ENCODE data around the gene HBM. TPM values are rescaled to one million over a fixed set of nuclear protein-coding genes. Genes with fewer than 3 reads are reported as not detected.

HBM gene
- total RNA-seq, 1 experiment from 2014 or later, result not detected

GRCh38 chr16:179211-180092 lies 13.7 kb downstream of the HBM start:
- Mint-ChIP-seq H3K9me3 (peaks cover 2 to 6% of the 10 kb centered on the region in 2 experiments; a peak in 2 of 5 replicates), H3K4me1 (peaks cover 9% of the 10 kb centered on the region in 2 experiments), H3K27me3 (ENCODE audit: low read depth) (peaks cover 51% of the 10 kb centered on the region), H3K27ac (no peak overlapping the region), H3K4me3 (peak overlapping the region; percentile 34 to 72; a peak in 4 of 5 replicates), H3K36me3 (ENCODE audit: insufficient read depth in 1 of 3, low read depth in 3 of 3) (peaks cover 0 to 7% (median 0%) of the 10 kb centered on the region in 3 experiments; a peak in 3 of 7 replicates)
- H2AFZ ChIP-seq (ENCODE audit: low read length), result no peak overlapping the region
- no peak overlapping the region for H2AK5ac ChIP-seq (ENCODE audit: insufficient read length, low read length)
- no peak overlapping the region for H2BK5ac ChIP-seq (ENCODE audit: insufficient read length, low read length)
- H3K18ac ChIP-seq (ENCODE audit: insufficient read length, low read depth, low read length), result no peak overlapping the region
- H3K79me1 ChIP-seq (ENCODE audit: insufficient read depth, low read depth, low read length, poor library complexity, severe bottlenecking), result no peaks in the 10 kb centered on the region
- peaks cover 41% of the 10 kb centered on the region for H3K27me3 ChIP-seq (ENCODE audit: insufficient read depth, low read length)
- no peak overlapping the region for H4K91ac ChIP-seq (ENCODE audit: insufficient read length, low read depth, low read length)
- H4K8ac ChIP-seq (replicated peaks; ENCODE audit: insufficient read length, low read depth, low read length), result no peak overlapping the region
- H3K4me1 ChIP-seq (ENCODE audit: insufficient read depth, low read length), result no peaks in the 10 kb centered on the region; the same call in 1 of the 2 replicates
- no peak for TF ChIP-seq CTCF (conservative IDR thresholded peaks at IDR 0.05)
- WGBS (ENCODE audit: extremely low coverage, insufficient read length, low lambda C conversion rate), result no CpG with 5 or more reads among the region's 17 CpGs
- H3K79me2 ChIP-seq (ENCODE audit: insufficient read depth, low read length), result no peaks in the 10 kb centered on the region
- H4K20me1 ChIP-seq (ENCODE audit: control insufficient read depth, insufficient read depth, insufficient read length), result no peaks in the 10 kb centered on the region
- no peak overlapping the region for H4K5ac ChIP-seq (ENCODE audit: insufficient read length, low read depth, low read length)
- H3T11ph ChIP-seq (ENCODE audit: low read length), result no peak overlapping the region
- no peak overlapping the region for H2BK12ac ChIP-seq (ENCODE audit: insufficient read length, low read depth, low read length)
- no peak overlapping the region for H3K23ac ChIP-seq (ENCODE audit: insufficient read length, low read depth, low read length)
- no peak overlapping the region for H3K4ac ChIP-seq (ENCODE audit: low read depth, low read length)
- no peak overlapping the region for H2BK15ac ChIP-seq (ENCODE audit: low read depth, low read length)
- no peak overlapping the region for H3K4me2 ChIP-seq (ENCODE audit: insufficient read depth, insufficient read length, low read length)
- no peak overlapping the region for H3K9ac ChIP-seq (ENCODE audit: extremely low read depth, insufficient read length, low read length)
- H3K9me3 ChIP-seq (ENCODE audit: control insufficient read depth, low read depth, low read length), result no peaks in the 10 kb centered on the region
- DNase-seq, result no peak
- no peak overlapping the region for H2BK120ac ChIP-seq (ENCODE audit: low read depth, low read length, poor library complexity, severe bottlenecking)
- H3K14ac ChIP-seq (ENCODE audit: insufficient read depth, low read length), result no peak overlapping the region
- H3K56ac ChIP-seq (ENCODE audit: insufficient read length, low read depth, low read length), result no peak overlapping the region
- H3K27ac ChIP-seq (ENCODE audit: insufficient read length, low read depth, low read length), result no peak overlapping the region
- peaks cover 5% of the 10 kb centered on the region for H3K23me2 ChIP-seq (ENCODE audit: insufficient read length, low read depth, low read length, poor library complexity, severe bottlenecking)
- H2BK20ac ChIP-seq (ENCODE audit: low read depth, low read length, poor library complexity, severe bottlenecking), result no peak overlapping the region
